Erythroblast (primary cell): ENCODE results near the gene B3GNT5.

ENCODE experiments used
- GATA1 ChIP-seq: IDR thresholded peaks from 2 replicates; pipeline ENCODE4 v1.6.1; 2011; ENCODE audit warnings: low read depth, mild to moderate bottlenecking, control low read depth, low read length, moderate library complexity
- POLR2A ChIP-seq: IDR thresholded peaks from 2 replicates; pipeline ENCODE4 v1.6.1; 2011; ENCODE audit warnings: mild to moderate bottlenecking, low read length

DNA sequence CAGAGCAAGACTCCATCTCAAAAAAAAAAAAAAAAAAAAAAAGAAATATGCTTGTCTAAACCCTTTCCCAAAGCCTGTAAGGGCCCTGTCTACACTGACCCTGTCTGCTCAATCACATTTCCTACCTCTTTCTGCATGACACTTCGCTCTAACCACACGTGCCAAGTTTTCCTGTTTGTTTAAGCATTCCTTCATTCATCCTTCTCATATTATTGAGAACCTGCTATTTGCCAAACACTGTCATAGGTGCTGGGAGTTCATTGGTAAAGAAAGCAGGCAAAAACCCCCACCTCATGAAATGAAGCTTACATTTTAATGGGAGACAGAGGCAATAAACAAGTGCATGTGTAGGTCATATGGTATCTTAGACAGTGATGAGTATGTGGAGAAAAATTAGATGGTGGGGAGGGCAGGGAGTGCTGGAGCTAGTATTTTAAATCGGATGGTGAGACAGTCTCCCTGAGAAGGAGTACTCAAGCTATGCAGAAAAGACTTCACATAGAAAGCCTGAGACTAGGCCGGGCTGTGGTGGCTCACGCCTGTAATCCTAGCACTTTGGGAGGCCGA, 48.0 kb downstream of the B3GNT5 start:
- no peak for TF ChIP-seq POLR2A
- no peak for TF ChIP-seq GATA1
